Measurements from ENCODE around the gene EWSR1.
"Not testable (repeated sequence)": the region's sequence is repeated elsewhere in the genome, so short reads cannot be mapped to it uniquely, and the experiment has no call there.

Gene EWSR1

DNA sequence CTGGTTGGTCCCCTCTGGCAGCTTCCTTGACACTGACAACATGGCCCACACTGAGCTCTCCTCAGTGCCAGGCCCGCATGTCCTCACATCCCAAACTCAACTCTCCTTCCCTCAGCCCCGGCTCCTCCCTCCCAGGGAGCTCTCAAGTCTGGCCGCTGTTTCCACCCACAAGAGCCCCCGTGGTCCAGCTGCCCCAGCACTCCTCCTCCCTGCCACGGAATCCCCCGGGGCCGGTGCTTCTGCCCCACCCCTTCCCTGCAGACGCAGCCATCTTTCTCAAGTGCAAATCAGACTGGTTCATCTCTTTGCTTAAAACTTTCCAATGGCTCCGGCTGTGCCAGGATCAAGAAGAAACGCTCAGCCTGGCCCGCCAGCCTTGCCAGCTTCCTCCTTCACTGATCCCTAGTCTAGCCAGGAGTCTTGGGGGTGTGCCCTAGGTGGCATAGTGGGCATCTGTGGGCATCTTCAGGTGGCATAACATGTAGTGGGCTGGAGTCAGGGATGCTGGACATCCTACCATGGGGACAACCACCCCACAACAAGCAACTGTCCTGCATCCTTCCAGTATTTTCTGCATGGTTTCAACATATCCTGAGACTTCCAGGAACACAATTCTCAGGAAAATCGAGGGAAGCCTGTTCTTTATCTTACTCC, 69.7 kb downstream of the EWSR1 start:
- DNase-seq (ENCODE audit: low spot score) = no peak

DNA sequence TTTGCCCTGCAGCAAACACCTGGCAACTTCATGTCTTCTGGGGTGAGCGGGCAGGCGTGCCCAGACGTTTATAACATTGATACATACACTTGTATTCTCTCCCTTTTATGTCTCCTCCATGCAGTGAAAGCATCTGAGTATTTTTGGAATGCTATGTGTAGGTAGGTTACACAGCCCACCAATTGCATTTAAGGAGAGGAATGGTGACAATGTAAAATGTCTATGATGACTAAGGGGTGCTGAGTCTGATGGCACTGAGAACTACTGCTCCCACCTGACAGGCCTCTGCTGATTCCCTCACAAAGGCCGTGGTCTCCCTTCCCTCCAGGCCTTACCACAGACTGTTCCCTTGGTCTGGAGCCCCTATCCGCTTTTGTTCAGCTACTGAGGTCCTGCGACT, 70.3 kb downstream of the EWSR1 start:
- no peak for DNase-seq (ENCODE audit: low spot score)

DNA sequence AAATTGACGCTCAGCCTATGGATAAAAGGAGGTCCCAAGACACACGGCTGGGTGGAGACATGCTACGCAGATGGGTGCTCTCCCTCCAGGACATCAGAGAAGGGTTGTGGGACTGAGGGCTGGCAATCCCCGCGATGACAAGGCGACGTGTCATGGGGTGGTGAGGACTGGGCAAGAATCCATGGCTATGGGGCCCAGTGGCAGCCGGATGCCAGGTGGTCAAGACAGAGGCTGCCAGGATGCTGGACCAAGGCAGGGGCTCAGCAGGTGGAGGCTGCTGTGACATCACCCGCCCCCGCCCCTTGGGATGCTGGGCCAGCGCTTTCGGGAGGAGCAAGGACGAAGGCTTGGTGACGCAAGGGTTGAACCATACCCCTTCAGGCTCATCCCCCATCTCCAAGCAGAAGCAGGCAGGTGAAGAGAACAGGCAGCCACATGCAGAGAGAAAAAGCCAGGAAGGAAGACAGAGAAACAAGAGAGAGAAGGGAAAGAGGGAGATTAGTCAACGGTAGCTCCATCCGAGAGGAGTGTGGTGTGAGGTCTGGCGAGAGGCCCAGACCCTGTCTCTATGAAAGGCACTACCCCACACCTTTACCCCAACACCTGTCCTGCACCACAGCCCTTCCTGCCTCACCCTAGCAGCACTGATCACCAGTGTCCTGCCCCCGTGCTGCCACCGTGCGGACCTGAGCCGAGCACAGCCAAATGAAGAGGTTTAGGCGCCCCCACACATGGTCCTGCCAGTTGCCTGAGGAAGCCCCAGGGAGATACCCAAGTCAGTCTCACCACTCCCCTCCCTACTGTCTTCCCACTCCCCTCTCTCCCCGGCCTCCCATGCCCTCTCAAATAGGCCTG, 71.5 kb downstream of the EWSR1 start:
- DNase-seq (ENCODE audit: low spot score) = no peak

DNA sequence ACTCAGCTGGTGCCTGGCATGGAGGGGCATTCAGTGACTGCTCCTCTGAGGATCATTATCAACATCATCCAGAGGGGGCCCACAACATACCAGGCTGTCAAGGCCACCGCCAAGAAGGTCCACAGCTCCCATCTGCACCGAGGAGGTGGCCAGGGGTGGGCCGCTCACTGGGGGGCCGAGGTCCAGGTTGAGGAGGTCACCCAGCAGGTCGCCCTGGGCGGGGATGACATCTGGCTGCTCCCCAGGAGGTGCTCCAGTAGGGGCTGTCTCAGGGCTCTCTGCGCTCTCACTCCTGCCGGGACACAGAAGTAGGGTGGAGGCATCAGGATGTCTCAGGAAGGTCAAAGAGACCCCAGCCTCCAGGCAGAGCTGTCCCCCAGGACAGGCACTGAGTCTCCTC, 72.5 kb downstream of the EWSR1 start:
- no peak for DNase-seq (ENCODE audit: low spot score)

DNA sequence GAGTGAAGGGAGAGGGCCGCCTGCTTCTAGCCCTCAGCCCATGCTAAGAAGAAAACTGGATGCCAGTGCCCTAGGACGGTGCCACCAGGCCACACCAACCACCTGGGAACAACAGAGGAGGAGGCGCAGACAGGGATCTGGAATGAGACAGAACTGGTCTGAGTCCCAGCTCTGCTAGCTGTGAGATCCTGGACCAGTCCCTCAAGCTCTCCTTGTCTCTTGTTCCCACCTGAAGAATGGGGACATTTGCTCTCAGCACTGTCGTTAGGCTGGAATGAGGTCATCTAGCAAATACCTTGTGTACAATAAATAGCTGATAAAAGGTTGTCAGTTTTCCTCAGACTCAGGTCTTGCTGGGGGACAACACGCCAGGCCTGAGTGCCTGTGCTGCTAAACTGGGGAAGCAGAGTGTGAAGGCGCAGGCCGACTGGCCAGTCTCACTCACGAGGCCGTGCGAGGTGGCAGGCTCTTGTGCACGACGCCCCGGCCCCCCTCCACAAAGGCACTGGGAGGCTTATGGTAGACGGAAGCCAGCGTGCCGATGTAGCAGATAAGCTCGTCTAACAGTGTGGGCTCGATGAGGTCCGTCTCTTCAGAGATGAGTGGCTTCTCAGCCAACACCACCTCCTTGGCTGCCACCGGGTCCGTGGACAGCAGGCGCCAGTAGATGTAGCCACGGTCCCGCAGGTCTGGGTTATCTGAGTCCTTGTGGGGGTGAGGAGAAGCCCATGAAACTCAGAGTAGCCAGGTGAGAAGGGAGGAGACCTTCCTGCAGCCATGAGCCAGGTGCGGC, 73.2 kb downstream of the EWSR1 start:
- no peak for DNase-seq (ENCODE audit: low spot score)

DNA sequence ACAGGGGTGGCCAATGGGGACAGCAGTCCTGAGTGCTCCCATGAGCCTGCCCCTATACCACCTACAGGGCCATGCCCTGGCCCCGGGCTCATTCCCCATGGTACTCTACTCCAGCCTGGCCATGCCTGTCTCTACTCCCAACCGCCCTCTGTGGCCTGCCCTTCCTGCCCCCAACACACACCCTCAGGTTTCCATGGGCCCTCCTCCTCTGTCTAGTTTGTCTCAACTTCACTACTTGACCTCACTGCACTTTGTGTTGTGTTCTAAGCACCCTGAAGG, 73.7 kb downstream of the EWSR1 start:
- DNase-seq (ENCODE audit: low spot score) = no peak

DNA sequence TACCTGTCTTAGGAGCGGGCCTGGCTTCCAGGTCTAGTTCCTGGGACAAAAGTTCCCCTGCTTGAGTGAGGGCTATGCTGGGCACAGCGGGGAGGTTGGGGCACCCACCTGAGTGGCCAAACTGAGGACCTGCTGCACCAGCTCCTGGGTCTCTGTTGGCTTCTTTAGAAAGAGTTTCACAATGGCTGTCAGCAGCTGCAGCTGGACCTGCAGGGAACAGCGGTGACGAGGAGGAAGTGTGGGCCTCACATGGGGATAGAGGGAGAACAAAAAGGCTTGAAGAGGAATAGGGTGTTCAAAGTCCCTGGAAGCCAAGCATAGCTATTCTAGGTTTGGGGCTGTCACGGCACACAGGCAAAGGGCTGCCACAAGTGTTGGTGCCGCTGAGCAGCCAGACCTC, 74.1 kb downstream of the EWSR1 start:
- no peak for DNase-seq (ENCODE audit: low spot score)

DNA sequence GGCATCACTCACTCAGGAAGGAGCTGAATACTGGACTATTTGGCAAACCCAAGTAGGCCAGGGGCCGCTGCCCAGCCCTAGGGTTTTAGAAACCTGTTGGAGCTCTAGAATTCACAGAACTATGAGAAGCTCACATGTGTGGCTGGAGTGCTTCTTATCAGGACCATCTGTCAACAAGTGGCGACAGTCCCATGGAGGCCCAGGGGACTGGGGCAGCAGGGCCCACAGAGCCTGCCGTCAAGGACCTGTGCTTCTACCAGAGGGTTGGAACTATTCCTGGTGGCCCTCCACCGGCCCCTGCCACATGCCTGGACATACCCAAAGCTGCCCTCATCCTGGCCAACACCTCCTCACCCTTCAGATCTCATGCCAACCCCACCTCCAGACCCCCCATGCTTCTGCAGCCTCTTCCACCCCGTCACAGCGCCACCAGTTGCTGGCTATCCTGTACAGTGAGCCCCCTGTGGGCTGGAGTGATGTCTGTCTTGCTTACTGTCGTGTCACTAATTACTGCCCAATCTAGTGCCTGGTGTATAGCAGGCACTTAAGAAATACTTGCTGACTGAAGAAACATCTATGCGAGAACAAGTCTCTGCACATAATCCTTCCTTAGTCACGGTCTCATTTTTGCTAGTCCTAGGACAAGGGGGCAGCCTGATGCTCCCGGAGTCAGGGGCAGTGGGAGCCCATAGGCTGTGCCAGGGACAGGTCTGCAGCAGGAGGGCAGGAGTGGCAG, 74.7 kb downstream of the EWSR1 start:
- DNase-seq (ENCODE audit: low spot score) = no peak

DNA sequence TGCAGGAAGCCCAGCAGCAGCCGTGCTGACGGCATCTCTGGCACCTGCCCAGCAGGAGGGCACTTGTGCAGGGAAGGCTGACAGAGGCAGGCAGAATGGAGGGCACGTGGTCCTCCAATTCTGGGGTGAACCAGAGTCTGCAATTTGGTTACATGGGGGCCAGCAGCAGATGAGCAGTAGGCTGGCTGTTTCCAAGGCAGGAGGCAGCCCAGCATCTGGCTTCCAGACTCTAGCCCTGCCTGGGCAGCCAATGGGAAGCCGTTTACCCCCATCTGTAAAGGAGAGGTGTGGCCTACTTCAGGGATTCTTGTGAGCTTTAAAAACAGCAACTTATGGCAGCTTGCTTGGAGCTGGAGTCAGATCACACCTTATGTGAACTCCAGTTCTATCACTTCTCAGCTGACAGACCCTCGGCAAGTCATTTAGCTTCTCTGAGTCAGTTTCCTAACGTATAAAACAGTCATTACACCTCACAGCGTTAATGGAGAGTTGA, 75.3 kb downstream of the EWSR1 start:
- DNase-seq (ENCODE audit: low spot score) = no peak

DNA sequence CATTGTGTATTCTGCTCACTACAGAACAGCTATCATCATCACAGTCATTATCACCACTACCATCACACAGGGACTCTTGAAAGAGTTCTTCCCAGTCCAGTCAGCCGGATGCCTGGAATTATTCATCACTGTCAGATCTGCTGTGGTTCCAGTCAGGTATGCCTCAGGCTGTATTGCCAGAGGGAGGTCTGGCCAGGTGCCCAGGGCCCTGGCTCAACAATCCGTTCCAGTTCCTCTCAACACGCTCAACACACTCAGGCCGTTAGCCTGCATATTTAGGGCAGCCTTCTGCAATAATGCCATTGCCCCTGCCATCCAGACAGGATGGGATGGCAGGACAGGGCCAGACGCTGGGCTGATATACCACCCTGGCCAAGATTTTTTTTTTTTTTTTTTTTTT, 76.1 kb downstream of the EWSR1 start:
- no peak for DNase-seq (ENCODE audit: low spot score)

DNA sequence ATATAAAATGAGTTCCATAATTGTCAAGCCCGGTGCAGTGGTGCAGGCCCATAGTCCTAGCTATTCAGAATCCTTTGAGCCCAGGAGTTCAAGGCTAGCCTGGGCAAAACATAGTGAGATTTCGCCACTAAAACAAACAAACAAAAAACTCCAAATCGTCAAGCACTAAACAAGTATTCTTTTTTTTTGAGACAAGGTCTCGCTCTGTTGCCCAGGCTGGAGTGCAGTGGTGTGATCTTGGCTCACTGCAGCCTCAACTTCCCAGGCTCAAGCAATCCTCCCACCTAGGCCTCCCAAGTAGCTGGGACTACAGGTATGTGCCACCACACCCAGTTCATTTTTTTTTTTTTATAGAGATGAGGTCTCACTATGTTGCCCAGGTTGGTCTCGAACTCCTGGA, 76.8 kb downstream of the EWSR1 start:
- not testable (repeated sequence) for DNase-seq (ENCODE audit: low spot score)

DNA sequence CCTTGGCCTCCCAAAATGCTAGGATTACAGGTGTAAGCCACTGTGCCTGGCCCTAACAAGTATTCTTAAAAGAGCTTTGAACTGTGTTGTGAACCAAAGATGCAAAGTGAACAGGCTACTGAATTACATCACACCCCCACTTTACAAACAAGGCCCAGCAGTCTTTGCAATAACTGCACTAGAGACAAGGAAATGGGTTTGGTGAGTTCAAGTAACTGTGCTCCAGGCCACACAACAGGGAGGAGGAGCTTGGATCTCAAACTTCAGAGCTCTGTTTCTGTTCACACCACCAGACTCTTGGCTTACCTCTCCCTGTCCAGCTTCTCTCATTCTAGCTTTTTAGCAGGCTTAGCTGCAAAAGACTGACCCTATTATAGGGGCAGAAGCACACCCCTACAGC, 77.9 kb downstream of the EWSR1 start:
- DNase-seq (ENCODE audit: low spot score) = no peak

DNA sequence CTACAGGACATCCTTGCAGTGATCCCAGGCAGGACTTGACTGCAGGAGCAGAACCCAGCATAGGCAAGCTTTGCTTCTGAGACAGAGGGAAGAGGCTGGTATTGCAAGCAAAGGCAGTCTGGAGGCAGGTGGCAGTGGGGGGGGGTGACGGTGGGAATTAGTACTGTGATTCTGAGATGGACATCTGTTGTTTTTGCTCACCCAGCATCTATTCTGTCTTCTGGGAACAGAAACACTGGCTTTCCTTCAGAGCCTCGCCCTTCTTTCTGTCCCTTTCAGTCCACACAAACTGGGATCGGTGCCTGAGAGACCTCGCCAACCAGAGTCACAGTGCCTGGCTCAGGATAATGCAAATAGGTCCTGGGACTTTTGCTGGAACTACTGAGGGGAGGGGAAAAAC, 78.6 kb downstream of the EWSR1 start:
- DNase-seq (ENCODE audit: low spot score) = no peak

DNA sequence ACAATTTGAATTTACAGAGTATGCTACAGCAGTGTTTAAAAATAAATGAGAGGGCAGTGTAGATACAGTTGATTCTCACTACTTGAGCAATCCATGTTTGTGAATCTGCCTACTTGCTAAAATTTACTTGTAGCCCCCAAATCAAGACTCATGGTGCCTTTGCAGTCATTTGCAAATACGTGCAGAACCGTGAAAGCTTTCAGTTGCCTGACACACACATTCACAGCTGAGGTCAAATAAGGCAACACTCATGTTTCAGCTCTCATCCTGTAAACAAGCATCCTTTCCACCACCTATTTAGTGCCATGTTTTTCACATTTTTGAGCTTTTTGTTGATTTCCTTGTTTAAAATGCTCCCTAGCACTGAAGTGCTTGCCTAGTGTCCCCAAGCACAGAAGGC, 80.0 kb downstream of the EWSR1 start:
- no peak for DNase-seq (ENCODE audit: low spot score)

DNA sequence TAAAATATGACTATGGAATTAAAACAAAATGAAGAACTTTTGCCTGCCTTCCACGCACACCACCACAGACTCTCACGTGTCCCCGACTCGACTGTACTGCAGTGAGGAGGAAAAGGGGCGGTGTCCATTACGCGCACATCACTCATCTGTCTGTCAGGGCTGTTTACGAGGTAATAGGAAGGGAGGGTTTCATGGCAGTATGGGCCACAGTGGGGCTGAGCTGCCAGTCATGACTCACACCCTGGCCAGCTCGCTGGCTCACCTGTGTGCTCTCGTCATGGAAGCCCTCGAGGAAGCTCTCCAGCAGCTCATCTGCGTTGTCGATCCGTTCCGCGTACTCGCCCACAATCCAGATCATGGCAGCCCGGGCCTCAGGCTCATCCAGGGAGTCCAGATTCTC, 80.9 kb downstream of the EWSR1 start:
- DNase-seq (ENCODE audit: low spot score) = no peak
